ENCODE data around the gene KRTDAP.

KRTDAP gene

GRCh38 chr19:35512831-35513627 is 22.8 kb upstream of the KRTDAP start:
- DNase-seq (ENCODE audit: low spot score), result no peak

GRCh38 chr19:35511337-35511736 is 21.1 kb upstream of the KRTDAP start:
- no peak for DNase-seq (ENCODE audit: low spot score)

DNA sequence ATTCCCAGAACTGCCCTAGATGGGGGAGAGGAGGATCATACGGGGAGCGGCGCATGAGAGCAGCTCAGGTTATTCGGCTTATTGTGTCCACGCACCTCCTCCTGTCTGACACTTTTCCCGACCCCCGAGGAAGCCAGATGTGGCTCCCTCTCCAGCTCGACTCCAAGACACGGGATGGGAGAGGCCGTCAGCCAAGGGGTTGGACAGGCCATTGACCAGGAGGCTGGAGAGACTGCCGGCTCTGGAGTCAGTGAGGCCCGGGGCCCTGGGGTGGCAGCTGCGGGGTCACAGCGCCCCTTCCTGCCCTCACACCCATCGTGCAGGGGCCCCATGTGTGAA is 20.3 kb upstream of the KRTDAP start:
- no peak for DNase-seq (ENCODE audit: low spot score)

GRCh38 chr19:35509861-35510625 is 19.8 kb upstream of the KRTDAP start:
- peak; percentile 80 for DNase-seq (ENCODE audit: low spot score)

GRCh38 chr19:35509018-35509652 is 18.9 kb upstream of the KRTDAP start:
- DNase-seq (ENCODE audit: low spot score), result no peak

DNA sequence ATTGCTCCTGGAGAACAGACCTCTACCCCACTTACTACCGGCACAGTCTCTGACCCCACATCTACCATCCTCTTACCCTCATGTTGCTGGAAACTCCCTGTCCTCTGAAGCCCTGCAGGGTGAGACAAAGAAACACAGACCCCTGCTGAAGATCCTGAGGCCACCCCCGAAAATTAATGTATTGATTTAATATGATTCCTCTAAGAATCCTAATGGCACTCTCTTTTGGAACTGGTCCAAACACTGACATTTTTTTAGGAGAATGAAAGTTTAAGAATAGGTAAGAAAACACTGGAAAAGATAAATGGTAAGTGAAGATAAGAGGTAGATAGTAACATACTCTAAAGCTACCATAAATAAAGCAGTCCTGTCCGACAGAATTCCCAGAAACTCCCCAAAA is 17.9 kb upstream of the KRTDAP start:
- DNase-seq (ENCODE audit: low spot score), result no peak

DNA sequence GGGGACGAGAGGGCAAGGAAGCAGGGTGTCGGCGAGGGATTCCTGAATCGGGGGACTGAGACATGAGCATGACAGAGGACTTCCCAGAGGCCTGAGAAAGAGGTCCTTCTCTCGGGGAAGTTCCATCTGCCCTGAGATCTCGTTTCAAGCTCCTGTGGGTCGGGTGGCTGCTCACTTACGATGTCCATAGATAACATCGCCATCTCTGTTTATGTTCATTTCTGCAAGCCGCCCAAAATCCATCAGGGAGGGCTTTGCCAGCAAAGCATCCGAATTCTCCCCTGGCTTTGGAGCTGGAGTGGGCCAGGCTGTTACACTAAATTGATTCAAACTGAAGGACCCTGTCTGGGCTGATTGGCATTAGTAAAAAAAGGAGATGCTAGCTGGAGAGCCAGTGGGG is 17.3 kb upstream of the KRTDAP start:
- no peak for DNase-seq (ENCODE audit: low spot score)

DNA sequence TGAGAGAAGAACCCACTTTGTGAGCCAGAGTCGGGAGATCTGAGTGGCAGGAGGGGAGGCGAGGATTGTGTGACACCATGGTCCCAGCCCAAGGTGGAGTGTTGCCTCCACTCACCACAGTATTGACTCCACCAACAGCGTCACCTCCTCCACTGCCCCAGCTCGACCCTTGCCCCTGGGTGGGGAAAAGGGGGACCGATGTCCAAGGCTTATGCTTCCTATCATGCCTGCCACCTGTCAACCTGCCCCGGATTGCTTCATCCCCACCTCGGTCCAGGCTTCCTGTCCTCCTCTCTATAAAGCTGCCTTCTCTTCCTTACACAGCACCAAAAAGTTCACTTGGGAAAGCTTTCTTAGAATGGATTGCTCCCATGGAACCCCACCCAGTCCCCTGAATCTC is 15.7 kb upstream of the KRTDAP start:
- no peak for DNase-seq (ENCODE audit: low spot score)

DNA sequence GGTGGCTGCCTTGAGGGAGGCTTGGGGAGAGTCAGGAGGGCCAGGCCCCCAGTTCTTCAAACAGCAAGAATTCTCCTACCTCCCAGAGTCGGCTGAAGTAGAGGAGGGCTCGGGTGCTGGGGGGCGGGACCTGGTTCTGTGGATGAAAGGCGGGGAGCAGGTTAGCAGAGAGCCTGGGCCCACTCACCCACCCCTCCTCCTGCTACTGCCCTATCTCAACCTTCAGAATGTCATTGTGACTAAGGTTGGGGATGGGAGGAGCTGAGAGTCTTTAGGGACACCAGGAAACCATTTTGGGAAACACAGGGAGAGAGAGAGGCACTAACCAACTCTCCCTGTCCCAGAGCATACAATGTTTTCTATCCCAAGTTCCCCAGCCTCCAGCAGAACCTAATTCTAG is 12.5 kb upstream of the KRTDAP start:
- DNase-seq (ENCODE audit: low spot score), result no peak

DNA sequence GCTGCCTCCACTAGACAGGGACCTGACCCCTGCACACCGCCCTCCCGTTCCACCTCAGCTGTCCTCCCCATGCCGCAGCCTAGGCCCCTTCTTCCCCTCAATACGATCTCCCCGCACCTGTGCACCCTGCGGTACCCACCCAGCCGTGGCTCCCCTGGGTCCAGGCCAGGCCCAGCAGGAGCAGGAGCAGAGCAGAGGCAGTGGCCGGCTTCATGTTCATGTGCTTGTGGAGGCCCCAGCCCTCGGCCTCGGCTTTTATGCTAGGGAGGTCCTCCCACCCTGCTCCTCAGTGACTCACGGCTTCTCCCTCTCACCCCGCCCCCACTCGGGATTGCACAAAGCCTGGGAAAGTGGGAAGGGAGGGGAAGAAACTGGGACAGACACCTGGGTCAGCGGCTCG is 11.4 kb upstream of the KRTDAP start:
- no peak for DNase-seq (ENCODE audit: low spot score)

DNA sequence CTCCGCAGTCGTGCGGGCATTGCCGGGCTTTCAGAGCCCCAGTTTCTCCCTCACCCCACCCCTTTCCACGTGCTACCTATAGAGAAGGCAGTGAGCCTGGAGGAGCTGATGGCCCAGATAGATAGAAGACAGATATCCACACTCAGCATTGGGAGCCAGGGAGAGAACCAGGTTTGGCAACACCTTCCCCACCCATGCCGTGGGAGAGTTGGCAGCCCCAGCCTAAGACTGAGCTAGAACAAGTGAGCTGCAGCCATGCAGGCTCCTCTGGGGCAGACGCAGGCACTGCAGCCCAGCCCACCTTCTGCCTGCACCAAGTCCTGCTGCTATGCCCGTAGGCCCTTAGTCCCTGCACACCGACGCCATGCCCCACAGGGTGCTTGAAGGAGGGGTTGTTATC is 10.3 kb upstream of the KRTDAP start:
- no peak for DNase-seq (ENCODE audit: low spot score)

- DNase-seq (ENCODE audit: low spot score), result no peak
Observed at GRCh38 chr19:35498984-35499527, 8.8 kb upstream of the KRTDAP start.

- no peak for DNase-seq (ENCODE audit: low spot score)
Observed at GRCh38 chr19:35498220-35498619, 8.0 kb upstream of the KRTDAP start.

DNA sequence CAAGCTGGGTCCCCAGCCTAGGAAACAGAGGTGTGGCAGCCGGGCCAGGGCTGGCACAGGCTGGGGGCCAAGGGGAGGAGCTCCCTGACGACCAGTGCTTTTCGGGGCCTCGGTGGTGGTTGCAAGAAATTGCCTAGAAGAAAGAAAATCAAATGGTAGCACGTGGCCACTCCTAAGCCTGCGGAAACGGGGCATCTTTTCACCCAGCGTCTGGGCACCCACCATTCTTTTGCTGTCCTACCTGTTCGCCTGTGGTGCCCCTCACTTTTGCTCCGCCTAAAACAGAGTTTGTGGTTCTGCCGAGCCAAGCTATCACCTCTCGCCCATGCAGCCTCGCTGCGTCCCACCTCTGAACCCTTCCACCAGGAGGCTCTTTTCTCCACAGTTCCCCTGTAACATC is 7.1 kb upstream of the KRTDAP start:
- DNase-seq (ENCODE audit: low spot score), result no peak

DNA sequence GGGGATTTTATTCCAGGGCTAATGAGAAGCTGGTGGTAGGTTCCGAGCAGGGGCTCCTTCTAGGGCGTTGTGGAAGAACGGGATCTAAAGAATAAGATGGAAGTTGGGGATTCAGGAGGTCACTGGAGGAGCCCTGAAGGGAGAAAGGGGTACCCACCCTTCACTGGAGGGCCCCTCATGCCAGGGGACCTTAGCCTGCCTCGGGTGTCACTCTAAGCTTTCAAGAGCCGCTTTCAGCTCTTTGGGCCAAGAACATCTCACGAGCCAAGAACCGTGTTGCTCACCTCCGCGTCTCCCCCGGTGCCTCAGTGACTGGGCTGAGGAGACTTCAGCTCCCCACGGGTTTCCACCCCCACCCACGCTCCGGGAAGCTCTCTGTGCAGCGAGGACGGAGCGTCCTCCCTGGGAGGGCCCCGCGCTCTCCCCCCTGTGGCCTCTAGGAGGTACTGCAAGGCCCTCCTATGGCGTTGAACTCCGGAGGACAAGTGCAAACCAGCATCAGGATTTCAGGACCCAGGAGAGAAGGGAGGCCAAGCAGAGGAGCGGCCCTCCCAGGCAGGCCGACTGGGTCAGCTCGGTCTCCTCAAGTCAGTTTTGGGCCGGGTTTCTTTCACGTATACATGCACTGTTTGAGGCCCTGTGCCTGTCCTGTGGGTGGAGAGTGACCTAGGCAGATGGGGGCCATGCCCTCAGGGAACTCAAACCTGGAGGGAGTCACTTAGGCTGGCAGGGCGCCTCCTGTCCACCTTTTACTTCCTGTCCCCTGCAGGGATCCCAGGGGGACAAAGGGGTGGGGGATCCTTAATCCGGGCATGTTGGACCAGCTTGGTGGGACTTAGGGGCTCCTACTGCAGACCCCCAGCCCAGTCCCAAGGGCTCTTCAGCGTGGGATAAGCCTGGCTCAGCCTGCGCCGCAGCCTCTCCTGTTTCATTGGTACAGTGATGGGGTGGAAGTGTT is 5.1 kb upstream of the KRTDAP start:
- DNase-seq (ENCODE audit: low spot score), result peak; percentile 88

GRCh38 chr19:35493971-35494370 is 3.7 kb upstream of the KRTDAP start:
- DNase-seq (ENCODE audit: low spot score), result no peak

DNA sequence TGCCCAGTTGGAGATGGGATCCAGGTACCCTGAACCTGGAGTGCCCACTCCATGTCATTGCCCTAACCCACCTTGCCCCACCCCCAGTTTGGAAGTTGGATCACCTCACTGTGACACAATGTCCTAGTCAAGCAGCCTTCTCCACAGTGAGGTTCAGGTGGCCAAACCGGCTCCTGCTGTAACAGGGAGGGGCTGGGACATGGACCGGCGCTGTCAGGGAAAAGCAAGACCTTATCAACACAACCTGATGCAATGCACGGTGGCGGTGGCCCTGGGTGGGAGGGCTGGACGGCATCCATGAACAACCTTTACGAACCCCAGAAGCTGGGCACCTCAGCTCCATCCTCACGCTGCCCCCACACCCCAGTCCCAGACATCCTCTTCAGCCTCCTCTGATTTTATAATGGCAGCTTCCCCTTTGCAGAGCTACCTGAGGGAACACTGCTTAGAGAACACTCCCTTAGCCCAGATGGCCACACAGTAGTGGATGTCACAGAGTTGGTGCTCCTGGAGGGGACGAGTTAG is 1.6 kb upstream of the KRTDAP start:
- DNase-seq (ENCODE audit: low spot score), result no peak

- no peak for DNase-seq (ENCODE audit: low spot score)
Observed at GRCh38 chr19:35488677-35489076, 1.6 kb downstream of the KRTDAP start.

DNA sequence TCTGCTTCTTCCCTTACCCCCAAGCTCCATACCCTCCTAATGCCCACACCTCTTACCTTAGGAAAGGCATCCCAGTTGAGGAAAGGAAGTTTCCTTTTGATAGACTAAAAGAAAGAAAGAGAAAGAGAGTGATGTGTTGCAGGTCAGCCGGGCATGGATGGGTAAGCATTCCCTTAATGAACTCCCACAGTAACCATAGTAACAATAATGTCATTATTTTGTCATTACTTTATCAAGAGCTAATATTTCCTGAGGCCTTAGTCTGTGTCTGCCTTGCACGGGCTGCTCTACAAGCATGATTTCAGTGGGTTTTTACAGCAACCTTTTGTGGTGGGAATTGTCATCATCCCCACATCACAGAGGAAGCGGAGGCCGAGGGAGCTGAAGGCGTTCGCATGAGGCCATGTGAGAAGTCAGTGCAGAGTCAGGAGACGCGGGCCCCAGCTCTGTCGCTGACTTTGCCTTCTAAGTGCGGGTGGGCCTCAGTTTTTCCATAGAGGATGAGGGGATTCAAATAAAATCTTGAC is 2.5 kb downstream of the KRTDAP start:
- DNase-seq (ENCODE audit: low spot score), result no peak

GRCh38 chr19:35486268-35486708 is 4.0 kb downstream of the KRTDAP start:
- DNase-seq (ENCODE audit: low spot score), result no peak

Measured in AG08396 (cell line).